GM11168 (cell line): ENCODE measurements around the gene MIPEP.

Experiments used
- in situ Hi-C: fragments of 300-500 bp; cut with MboI; formaldehyde crosslinking; loops from one replicate; pipeline ENCODE4 v1.12.0; 2022; ENCODE audit warnings: low sequenced_read_pairs; ENCODE audit not compliant: unreplicated experiment

The MIPEP gene

GRCh38 chr13:23695711-23696464 lies 193.3 kb downstream of the MIPEP start:
- in situ Hi-C loops = no loop called here

- in situ Hi-C loops = no loop called here
Measured at GRCh38 chr13:23695196-23695595, 194.0 kb downstream of the MIPEP start.

DNA sequence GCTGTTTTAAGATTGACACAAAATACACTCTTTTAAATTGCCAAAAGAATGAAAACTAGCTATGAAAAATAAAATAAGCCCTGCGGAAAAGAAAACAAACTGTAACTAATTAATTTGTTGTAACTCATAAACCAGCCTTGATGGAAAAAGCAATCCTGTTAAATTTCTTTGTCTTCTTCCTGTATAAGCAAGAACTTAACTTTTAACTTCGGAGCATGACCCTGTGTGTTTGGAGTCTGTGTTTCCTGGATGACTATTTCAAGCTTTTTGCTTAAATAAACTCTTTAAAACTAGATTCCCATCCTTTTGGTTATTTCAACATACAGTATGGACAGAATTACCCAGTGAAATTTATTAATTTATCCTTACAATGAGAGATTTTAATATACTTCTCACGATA lies 196.4 kb downstream of the MIPEP start:
- in situ Hi-C loops = no loop called here

DNA sequence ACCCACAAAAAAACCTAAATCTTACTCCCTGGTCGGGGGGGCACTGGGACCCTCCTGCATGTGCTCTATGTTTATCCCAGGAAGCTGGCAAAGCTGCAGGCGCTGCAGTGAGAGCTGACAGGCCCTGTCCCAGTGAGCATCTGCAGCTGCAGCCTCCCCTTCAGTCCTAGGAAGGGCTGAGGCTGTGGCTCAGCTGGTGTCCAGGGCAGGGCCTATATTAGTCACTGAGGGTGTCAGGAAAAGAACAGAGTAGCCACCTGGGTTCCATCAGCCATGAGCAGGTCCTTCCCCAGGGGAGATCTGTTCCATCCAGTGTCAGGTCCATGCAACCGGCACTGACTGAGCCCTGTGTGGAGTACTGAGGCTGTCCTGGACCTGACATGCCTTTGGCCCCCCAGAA lies 198.5 kb downstream of the MIPEP start:
- in situ Hi-C loops = no loop called here

GRCh38 chr13:23688336-23688735 lies 200.9 kb downstream of the MIPEP start:
- in situ Hi-C loops = no loop called here

DNA sequence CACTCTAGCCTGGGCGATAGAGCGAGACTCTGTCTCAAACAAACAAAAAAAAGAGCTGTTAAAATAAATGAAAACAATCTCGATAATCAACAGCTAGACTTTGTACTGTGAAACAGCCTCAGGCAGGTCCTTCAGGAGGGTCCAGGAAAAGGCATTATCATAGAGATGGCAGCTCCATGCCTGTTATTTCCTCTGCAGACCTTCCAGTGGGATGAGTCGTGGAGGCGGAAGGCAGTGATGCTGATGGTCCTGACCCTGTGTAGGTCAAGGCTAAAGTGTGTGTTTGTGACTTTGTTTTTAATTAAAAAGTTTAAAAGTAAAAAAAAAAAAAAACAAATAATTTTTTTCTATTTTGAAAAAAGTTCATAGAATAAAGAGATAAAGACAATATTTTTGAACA lies 201.6 kb downstream of the MIPEP start:
- in situ Hi-C loops = no loop called here

- in situ Hi-C loops = no loop called here
Measured at GRCh38 chr13:23686948-23687347, 202.3 kb downstream of the MIPEP start.

- in situ Hi-C loops = no loop called here
Measured at GRCh38 chr13:23685416-23685815, 203.8 kb downstream of the MIPEP start.

GRCh38 chr13:23684647-23685046 lies 204.6 kb downstream of the MIPEP start:
- in situ Hi-C loops = no loop called here

- in situ Hi-C loops = no loop called here
Measured at GRCh38 chr13:23683084-23683483, 206.1 kb downstream of the MIPEP start.

GRCh38 chr13:23680845-23681669 lies 208.1 kb downstream of the MIPEP start:
- in situ Hi-C loops = no loop called here
